Caco-2 (cell line): Measurements from ENCODE around the gene ST3GAL5. TPM values are rescaled to one million over a fixed set of nuclear protein-coding genes. Genes with fewer than 3 reads are reported as not detected.

ENCODE experiments used
- BruUV-seq: library from RNA; stranded (reverse); fragments of 400-500 nt; replicated peaks from 2 replicates; lab custom pipeline; 2021; lab: Mats Ljungman, UMichigan
- CTCF ChIA-PET: fragments of 300-600 bp; sonication (Branson Sonifier 250); formaldehyde crosslinking; loops from one replicate; lab custom pipeline; 2022; ENCODE audit warnings: antibody characterized with exemption; lab: Charles Lee
- POLR2A ChIA-PET: fragments of 300-600 bp; sonication (Branson Sonifier 250); formaldehyde crosslinking; loops from one replicate; lab custom pipeline; 2022; ENCODE audit warnings: antibody characterized with exemption; lab: Charles Lee
- DNase-seq, 2 experiments: peaks; one replicate each; pipeline versions ENCODE4 v3.0.0 to v3.0.0-alpha.2; 2020 to 2022
- H3K27me3 ChIP-seq: replicated peaks from 2 replicates; pipeline ENCODE4 v1.6.0; 2011; ENCODE audit warnings: low read length; ENCODE audit not compliant: control insufficient read depth, insufficient read depth
- H3K36me3 ChIP-seq: 2 replicates; pipeline ENCODE4 v1.5.1; 2011; ENCODE audit warnings: low read length; ENCODE audit not compliant: control insufficient read depth, insufficient read depth
- H3K4me1 ChIP-seq: fragments of 250-450 bp; sonication (Bioruptor Pico); 2 replicates; pipeline ENCODE4 v1.5.1; 2020; ENCODE audit warnings: mild to moderate bottlenecking
- H3K4me3 ChIP-seq: 2 replicates; pipeline ENCODE4 v1.5.1; 2011; ENCODE audit warnings: low read depth, mild to moderate bottlenecking, control low read depth, low read length
- H3K9me3 ChIP-seq: fragments of 250-450 bp; sonication (Bioruptor Pico); 2 replicates; pipeline ENCODE4 v1.5.1; 2020; ENCODE audit warnings: mild to moderate bottlenecking, moderate library complexity
- H3K27ac Mint-ChIP-seq: one replicate; pipeline ENCODE4 v1.8.0; 2022; ENCODE audit warnings: mixed read lengths; ENCODE audit not compliant: unreplicated experiment
- H3K27me3 Mint-ChIP-seq: one replicate; pipeline ENCODE4 v1.8.0; 2022; ENCODE audit warnings: mixed read lengths; ENCODE audit not compliant: insufficient read depth, unreplicated experiment
- H3K36me3 Mint-ChIP-seq: one replicate; pipeline ENCODE4 v1.8.0; 2022; ENCODE audit warnings: mild to moderate bottlenecking, mixed read lengths; ENCODE audit not compliant: insufficient read depth, unreplicated experiment
- H3K4me1 Mint-ChIP-seq: one replicate; pipeline ENCODE4 v1.8.0; 2022; ENCODE audit warnings: low read depth, mixed read lengths; ENCODE audit not compliant: unreplicated experiment
- H3K4me3 Mint-ChIP-seq: one replicate; pipeline ENCODE4 v1.8.0; 2022; ENCODE audit warnings: mild to moderate bottlenecking, moderate library complexity, mixed read lengths; ENCODE audit not compliant: unreplicated experiment
- H3K9me3 Mint-ChIP-seq: one replicate; pipeline ENCODE4 v1.8.0; 2022; ENCODE audit warnings: mixed read lengths; ENCODE audit not compliant: unreplicated experiment
- CTCF ChIP-seq, 2 experiments: fragments of 200-600 bp in 1 of 2; IDR thresholded peaks; 1 replicate in 1 of 2; 2 replicates in 1 of 2; pipeline versions ENCODE4 v1.5.1 to v1.8.0; 2011 to 2022; ENCODE audit warnings: antibody characterized with exemption in 1 of 2, control low read depth in 1 of 2, inconsistent platforms in 1 of 2, low read depth in 1 of 2, low read length in 1 of 2, mild to moderate bottlenecking in 1 of 2, moderate library complexity in 1 of 2; ENCODE audit not compliant: insufficient read depth in 1 of 2, severe bottlenecking in 1 of 2, unreplicated experiment in 1 of 2
- intact Hi-C: fragments of 100-400 bp; cut with micrococcal nuclease; formaldehyde crosslinking; loops from one replicate; pipeline ENCODE4 v1.10.0; 2022; ENCODE audit not compliant: unreplicated experiment
- total RNA-seq: library from RNA; stranded (reverse); gene quantifications from 2 replicates; pipeline ENCODE4 v1.2.3, GENCODE V29; 2022

The ST3GAL5 gene
- total RNA-seq, 1 experiment from 2014 or later, result 3.4 TPM

- Mint-ChIP-seq H3K27ac (no peak overlapping the region), H3K27me3 (no peaks in the 10 kb centered on the region), H3K4me1 (no peaks in the 10 kb centered on the region), H3K36me3 (no peaks in the 10 kb centered on the region), H3K9me3 (no peaks in the 10 kb centered on the region), H3K4me3 (no peak overlapping the region)
- Histone ChIP-seq H3K36me3 (no peaks in the 10 kb centered on the region; the same call in 1 of the 2 replicates), H3K27me3 (no peaks in the 10 kb centered on the region), H3K4me3 (no peak overlapping the region), H3K4me1 (no peaks in the 10 kb centered on the region), H3K9me3 (no peaks in the 10 kb centered on the region)
- POLR2A ChIA-PET, result no interaction called here
- no peak for DNase-seq
- TF ChIP-seq CTCF (IDR thresholded peaks at IDR 0.05; ENCODE audit: insufficient read depth in 1 of 2, low read depth in 1 of 2, low read length in 1 of 2, severe bottlenecking in 1 of 2, unreplicated experiment in 1 of 2), result no peak
- intact Hi-C loops, result no loop called here
- no TSS peak for BruUV-seq
- CTCF ChIA-PET, result interaction anchor here (0.6 kb wide), 2 partner anchors 14 to 91 kb away, joined by 4 to 5 read pairs; partner anchors contain the start of gene ST3GAL5
These were observed 13.7 kb upstream of the ST3GAL5 start for GRCh38 chr2:85902496-85902895.

GRCh38 chr2:85901155-85901554 lies 12.4 kb upstream of the ST3GAL5 start:
- ChIA-PET POLR2A (no interaction called here), CTCF (no interaction called here)

GRCh38 chr2:85900366-85900765 lies 11.6 kb upstream of the ST3GAL5 start:
- POLR2A ChIA-PET, result no interaction called here
- no peak for TF ChIP-seq CTCF (IDR thresholded peaks at IDR 0.05; ENCODE audit: insufficient read depth in 1 of 2, low read depth in 1 of 2, low read length in 1 of 2, severe bottlenecking in 1 of 2, unreplicated experiment in 1 of 2)
- no peak overlapping the region for H3K27ac Mint-ChIP-seq
- CTCF ChIA-PET, result no interaction called here
- H3K36me3 ChIP-seq, result no peaks in the 10 kb centered on the region; the same call in 1 of the 2 replicates
- H3K4me1 Mint-ChIP-seq, result no peaks in the 10 kb centered on the region
- peaks cover 8% of the 10 kb centered on the region for H3K9me3 Mint-ChIP-seq
- H3K4me3 ChIP-seq, result no peak overlapping the region
- H3K27me3 Mint-ChIP-seq, result no peaks in the 10 kb centered on the region
- H3K4me3 Mint-ChIP-seq, result no peak overlapping the region
- intact Hi-C loops, result no loop called here
- H3K27me3 ChIP-seq, result no peaks in the 10 kb centered on the region
- no TSS peak for BruUV-seq
- H3K9me3 ChIP-seq, result no peaks in the 10 kb centered on the region
- H3K36me3 Mint-ChIP-seq, result no peaks in the 10 kb centered on the region
- no peaks in the 10 kb centered on the region for H3K4me1 ChIP-seq
- DNase-seq, result no peak

More at GRCh38 chr2:85901155-85901554, 12.4 kb upstream of the ST3GAL5 start:
- DNase-seq, result no peak
- Mint-ChIP-seq H3K4me3 (no peak overlapping the region), H3K4me1 (no peaks in the 10 kb centered on the region), H3K27me3 (no peaks in the 10 kb centered on the region), H3K36me3 (no peaks in the 10 kb centered on the region), H3K9me3 (peaks cover under 1% of the 10 kb centered on the region), H3K27ac (no peak overlapping the region)
- no peak for TF ChIP-seq CTCF (IDR thresholded peaks at IDR 0.05; ENCODE audit: insufficient read depth in 1 of 2, low read depth in 1 of 2, low read length in 1 of 2, severe bottlenecking in 1 of 2, unreplicated experiment in 1 of 2)
- Histone ChIP-seq H3K36me3 (no peaks in the 10 kb centered on the region; the same call in 1 of the 2 replicates), H3K9me3 (no peaks in the 10 kb centered on the region), H3K4me3 (no peak overlapping the region), H3K4me1 (no peaks in the 10 kb centered on the region), H3K27me3 (no peaks in the 10 kb centered on the region)
- BruUV-seq, result no TSS peak
- intact Hi-C loops, result no loop called here
